Endothelial cell of umbilical vein (primary cell): ENCODE measurements around the gene MINDY4B. TPM values are rescaled to one million over a fixed set of nuclear protein-coding genes. Genes with fewer than 3 reads are reported as not detected.

Experiments used
- BruUV-seq: library from RNA; stranded (reverse); fragments of 400-500 nt; replicated peaks from 2 replicates; lab custom pipeline; 2021; lab: Mats Ljungman, UMichigan
- CTCF ChIA-PET: fragments of 300-600, 350-600 bp; sonication (Branson Sonifier 250); formaldehyde crosslinking; loops from one replicate; lab custom pipeline; 2021; ENCODE audit warnings: antibody characterized with exemption, inconsistent platforms; lab: Charles Lee
- POLR2A ChIA-PET: fragments of 300-600, 350-600 bp; sonication (Branson Sonifier 250); formaldehyde crosslinking; loops from one replicate; lab custom pipeline; 2021; ENCODE audit warnings: antibody characterized with exemption, inconsistent platforms; lab: Charles Lee
- DNase-seq: peaks from one replicate; pipeline ENCODE4 v3.0.0-alpha.2; 2011; ENCODE audit warnings: low read depth, low spot score
- FAIRE-seq: peaks from 2 replicates; lab custom pipeline; 2011; peaks lifted over from hg19 to GRCh38; lab: Jason Lieb, UNC
- H2AFZ ChIP-seq: 2 replicates; pipeline ENCODE4 v1.6.0; 2012; ENCODE audit warnings: low read depth, low read length, control low read depth, inconsistent platforms
- H3K27ac ChIP-seq: 2 replicates; pipeline ENCODE4 v1.5.1; 2011; ENCODE audit warnings: low read depth, mild to moderate bottlenecking, control low read depth, low read length, moderate library complexity; ENCODE audit not compliant: insufficient read depth
- H3K27me3 ChIP-seq, 2 experiments: 2 replicates each; pipeline versions ENCODE4 v1.6.0 to v1.6.1; 2011; ENCODE audit warnings: low read length in 2 of 2, mixed read lengths in 1 of 2; ENCODE audit not compliant: control insufficient read depth in 2 of 2, insufficient read depth in 2 of 2
- H3K36me3 ChIP-seq, 2 experiments: 2 replicates in 1 of 2; 3 replicates in 1 of 2; pipeline ENCODE4 v1.5.1; 2011; ENCODE audit warnings: low read length in 2 of 2, mild to moderate bottlenecking in 1 of 2, moderate library complexity in 1 of 2; ENCODE audit not compliant: control insufficient read depth in 2 of 2, insufficient read depth in 2 of 2; ENCODE audit errors: extremely low read depth in 1 of 2
- H3K4me1 ChIP-seq: 3 replicates; pipeline ENCODE4 v1.5.1; 2011; ENCODE audit warnings: mild to moderate bottlenecking, low read length; ENCODE audit not compliant: control insufficient read depth, insufficient read depth; ENCODE audit errors: extremely low read depth
- H3K4me2 ChIP-seq: 2 replicates; pipeline ENCODE4 v1.6.1; 2011; ENCODE audit warnings: low read length, control low read depth, mixed read lengths; ENCODE audit not compliant: insufficient read depth
- H3K4me3 ChIP-seq, 3 experiments: fragments of 200-600 bp in 1 of 3; sonication (generic), shearing (Covaris generic) in 1 of 3; replicated peaks in 1 of 3; 2 replicates each; pipeline ENCODE4 v1.5.1; 2011 to 2016; ENCODE audit warnings: control low read depth in 3 of 3, low read length in 3 of 3, mild to moderate bottlenecking in 2 of 3, inconsistent platforms in 1 of 3, low read depth in 1 of 3, moderate library complexity in 1 of 3; ENCODE audit not compliant: insufficient read depth in 1 of 3
- H3K79me2 ChIP-seq: 2 replicates; pipeline ENCODE4 v1.6.0; 2012; ENCODE audit warnings: low read length, inconsistent platforms; ENCODE audit not compliant: control insufficient read depth, insufficient read depth
- H3K9ac ChIP-seq: replicated peaks from 2 replicates; pipeline ENCODE3; 2011; ENCODE audit warnings: low read length, control low read depth; ENCODE audit not compliant: insufficient read depth; ENCODE audit errors: extremely low read depth
- H3K9me1 ChIP-seq: replicated peaks from 3 replicates; pipeline ENCODE4 v1.6.0; 2011; ENCODE audit warnings: mild to moderate bottlenecking, low read length; ENCODE audit not compliant: control insufficient read depth, insufficient read depth; ENCODE audit errors: extremely low read depth
- H3K9me3 ChIP-seq: replicated peaks from 2 replicates; pipeline ENCODE4 v1.5.1; 2012; ENCODE audit warnings: low read length, inconsistent platforms; ENCODE audit not compliant: control insufficient read depth, insufficient read depth
- H4K20me1 ChIP-seq: replicated peaks from 2 replicates; pipeline ENCODE3; 2011; ENCODE audit warnings: mild to moderate bottlenecking, low read length; ENCODE audit not compliant: control insufficient read depth, insufficient read depth; ENCODE audit errors: extremely low read depth
- GATA2 ChIP-seq: IDR thresholded peaks from 2 replicates; pipeline ENCODE4 v1.7.0; 2011; ENCODE audit warnings: low read depth, mild to moderate bottlenecking, moderate library complexity, mixed read lengths, low read length; ENCODE audit not compliant: insufficient read length, insufficient read depth
- JUN ChIP-seq: IDR thresholded peaks from 2 replicates; pipeline ENCODE4 v1.6.1; 2011; ENCODE audit warnings: borderline replicate concordance, low read depth; ENCODE audit not compliant: insufficient read length, insufficient read depth
- MYC ChIP-seq: IDR thresholded peaks from one replicate; pipeline ENCODE4 v1.6.1; 2011; ENCODE audit warnings: mild to moderate bottlenecking, low read depth, low read length
- dilution Hi-C: fragments of 300-500 bp; cut with MboI; formaldehyde crosslinking; loops from one replicate; pipeline ENCODE4 v1.15.0; 2019; ENCODE audit warnings: low sequenced_read_pairs; ENCODE audit not compliant: extremely low pct_ligation_motif_present
- intact Hi-C: fragments of 100-400 bp; cut with micrococcal nuclease; formaldehyde crosslinking; loops from one replicate; pipeline ENCODE4 v1.10.0; 2022
- polyA plus RNA-seq, 4 experiments: library from polyadenylated mRNA; depleted of rRNA in 3 of 4; stranded (reverse) in 3 of 4; unstranded in 1 of 4; fragments of >200 nt; gene quantifications; 2 replicates each; pipeline versions ENCODE4 v1.2.1 to v1.2.3, GENCODE V29; 2011 to 2012; ENCODE audit warnings: missing spikeins in 1 of 4
- total RNA-seq: library from RNA; stranded (reverse); gene quantifications from 2 replicates; pipeline ENCODE4 v1.2.3, GENCODE V29; 2021

Gene MINDY4B
- total and polyA plus RNA-seq, 2 donors (not counting 3 experiments of a cell fraction or from before 2014, with no cell fraction given) = not detected

DNA sequence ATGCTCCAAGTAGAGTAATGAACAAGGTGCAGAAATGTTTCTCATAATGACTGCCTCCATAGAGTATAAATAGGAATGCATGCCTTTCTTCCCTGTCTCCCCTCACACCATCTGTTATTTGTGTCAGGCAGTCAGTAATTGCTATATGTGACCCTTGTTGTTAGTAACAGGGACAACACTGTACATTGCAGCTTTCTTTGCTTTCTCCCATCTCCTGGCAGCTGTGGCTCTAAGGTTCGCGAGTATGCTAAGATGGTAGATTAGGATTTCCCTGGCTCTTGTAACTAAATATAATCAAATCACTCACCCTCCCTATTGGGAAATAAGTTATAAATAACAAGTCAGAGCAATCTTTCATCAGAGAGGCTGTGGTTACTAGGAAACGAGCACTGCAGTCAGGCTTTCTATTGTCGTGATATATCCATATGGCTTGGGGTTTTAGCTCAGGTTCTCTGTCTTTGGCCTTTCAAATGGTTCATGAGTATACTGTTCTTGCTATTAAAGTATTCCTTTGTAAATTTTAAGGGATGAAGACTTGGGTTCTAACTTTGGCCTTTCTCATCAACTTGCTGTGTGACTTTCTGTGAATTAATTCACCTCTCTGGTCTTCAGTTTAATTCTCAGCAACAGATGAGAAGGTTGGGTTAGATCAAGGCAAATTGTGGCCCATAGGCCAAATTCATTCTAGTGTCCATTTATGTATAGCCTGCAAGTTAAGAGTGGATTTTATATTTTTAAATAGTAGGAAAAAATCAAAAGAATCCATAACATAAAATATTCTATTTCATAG lies 8.1 kb upstream of the MINDY4B start:
- no peaks in the 10 kb centered on the region for H4K20me1 ChIP-seq
- no peak overlapping the region for H3K27ac ChIP-seq
- TF ChIP-seq GATA2 (no peak), JUN (no peak)
- no peak overlapping the region for H3K4me3 ChIP-seq
- H2AFZ ChIP-seq = no peak overlapping the region
- CTCF ChIA-PET = interaction anchor here (1.5 kb wide), 1 partner anchor 10 kb away, joined by 6 read pairs; no protein-coding TSS in a partner anchor
- no peaks in the 10 kb centered on the region for H3K79me2 ChIP-seq
- no peak overlapping the region for H3K4me2 ChIP-seq
- H3K27me3 ChIP-seq = peaks cover 5 to 7% of the 10 kb centered on the region in 2 experiments
- H3K9me3 ChIP-seq = no peaks in the 10 kb centered on the region
- no peak for DNase-seq
- dilution Hi-C loops (no loop called here), intact Hi-C loops (no loop called here)
- no peaks in the 10 kb centered on the region for H3K4me1 ChIP-seq
- no peak for FAIRE-seq
- no TSS peak for BruUV-seq
- no peaks in the 10 kb centered on the region for H3K36me3 ChIP-seq
- H3K9ac ChIP-seq = no peak overlapping the region
- POLR2A ChIA-PET = no interaction called here
- no peaks in the 10 kb centered on the region for H3K9me1 ChIP-seq

DNA sequence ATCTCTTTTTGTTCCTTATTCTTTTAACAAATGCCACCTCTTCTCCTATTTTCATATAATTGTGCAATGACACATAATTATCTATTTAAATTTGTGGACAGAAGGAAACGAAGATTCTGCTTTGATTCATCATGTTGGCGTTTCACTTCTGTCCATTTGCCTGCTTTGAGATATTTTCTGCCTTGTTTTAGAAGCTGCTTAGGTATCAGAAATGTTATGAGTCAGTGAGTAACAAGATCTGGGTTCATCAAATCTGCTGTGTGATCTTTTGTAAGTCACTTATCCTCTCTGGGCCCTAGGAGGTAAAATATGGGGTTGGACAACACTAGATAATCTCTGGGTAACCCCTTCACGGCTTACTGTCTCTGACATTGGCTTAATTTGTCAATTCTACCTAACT lies 7.3 kb upstream of the MINDY4B start:
- no peak for TF ChIP-seq MYC
- dilution Hi-C loops = no loop called here
- BruUV-seq = no TSS peak
- Histone ChIP-seq H3K9ac (no peak overlapping the region), H3K79me2 (no peaks in the 10 kb centered on the region), H3K4me2 (no peak overlapping the region), H3K4me3 (no peak overlapping the region), H3K36me3 (no peaks in the 10 kb centered on the region), H3K9me1 (no peaks in the 10 kb centered on the region), H3K9me3 (no peaks in the 10 kb centered on the region), H3K27me3 (peaks cover 5 to 7% of the 10 kb centered on the region in 2 experiments), H3K4me1 (no peaks in the 10 kb centered on the region), H3K27ac (no peak overlapping the region), H2AFZ (no peak overlapping the region), H4K20me1 (no peaks in the 10 kb centered on the region)
- intact Hi-C loops = no loop called here
- POLR2A ChIA-PET = no interaction called here
- CTCF ChIA-PET = no interaction called here
- DNase-seq (no peak), FAIRE-seq (no peak)
